ENCODE data around the gene LRCH4. TPM values are rescaled to one million over a fixed set of nuclear protein-coding genes. Genes with fewer than 3 reads are reported as not detected.

Gene LRCH4
- total RNA-seq = 20.5 and 21.2 TPM in 2 replicates

GRCh38 chr7:100585511-100586265 lies at the start of gene LRCH4:
TSS of gene LRCH4 (minus strand) at chr7:100586129. CDS start at chr7:100586100, 29 bp downstream.

GRCh38 chr7:100611983-100612729 lies 26.2 kb upstream of the LRCH4 start, which contains the start of gene MOSPD3:
TSS of gene MOSPD3 (plus strand) at chr7:100612540. CDS start at chr7:100612792, 252 bp downstream.

GRCh38 chr7:100586266-100587025 lies 517 bp upstream of the LRCH4 start, which contains the start of gene FBXO24:
TSS of gene FBXO24 (plus strand) at chr7:100586328. CDS start at chr7:100586626, 298 bp downstream.

GRCh38 chr7:100573691-100574361 lies 12.1 kb downstream of the LRCH4 start, which contains the start of gene SAP25:
TSS of gene SAP25 (minus strand) at chr7:100573900. CDS start at chr7:100573742, 158 bp downstream.

GRCh38 chr7:100538654-100539435 lies 47.1 kb downstream of the LRCH4 start, which contains the start of gene AGFG2:
TSS of gene AGFG2 (plus strand) at chr7:100539203. CDS start at chr7:100539347, 144 bp downstream.

Other genes starting within 250 kb of the LRCH4 start
- gene PILRB, start 228.0 kb downstream of the LRCH4 start, total RNA-seq = 7.8 and 8.9 TPM in 2 replicates
- 0.15 and 0.50 TPM in 2 replicates for gene PILRA, start 212.6 kb downstream of the LRCH4 start, total RNA-seq
- 1.2 and 1.3 TPM in 2 replicates for gene ZCWPW1, start 157.4 kb downstream of the LRCH4 start, total RNA-seq
- 31.6 and 38.2 TPM in 2 replicates for gene MEPCE, start 156.3 kb downstream of the LRCH4 start, total RNA-seq
- gene PPP1R35, start 149.6 kb downstream of the LRCH4 start, total RNA-seq = 20.7 and 23.1 TPM in 2 replicates
- 0.73 and 2.6 TPM in 2 replicates for gene SPACDR, start 121.9 kb downstream of the LRCH4 start, total RNA-seq
- gene TSC22D4, start 106.9 kb downstream of the LRCH4 start, total RNA-seq = 24.9 and 35.6 TPM in 2 replicates
- 1.3 and 3.5 TPM in 2 replicates for gene NYAP1, start 102.2 kb downstream of the LRCH4 start, total RNA-seq
- 6.1 and 8.4 TPM in 2 replicates for gene AGFG2, start 46.9 kb downstream of the LRCH4 start, total RNA-seq
- gene SAP25, start 12.2 kb downstream of the LRCH4 start, total RNA-seq = not detected in 2 replicates
- gene FBXO24, start 199 bp upstream of the LRCH4 start, total RNA-seq = 0.15 and 0.33 TPM in 2 replicates
- gene PCOLCE, start 16.2 kb upstream of the LRCH4 start, total RNA-seq = 179 and 311 TPM in 2 replicates
- gene MOSPD3, start 26.4 kb upstream of the LRCH4 start, total RNA-seq = 7.1 and 7.9 TPM in 2 replicates
- 0.33 TPM in 1 of 2 replicates, not detected in the other for gene TFR2, start 55.4 kb upstream of the LRCH4 start, total RNA-seq
- gene ACTL6B, start 70.3 kb upstream of the LRCH4 start, total RNA-seq = not detected in 2 replicates
- 113 and 118 TPM in 2 replicates for gene GNB2, start 87.6 kb upstream of the LRCH4 start, total RNA-seq
- gene GIGYF1, start 108.1 kb upstream of the LRCH4 start, total RNA-seq = 20.4 and 23.5 TPM in 2 replicates
- 31.4 and 40.1 TPM in 2 replicates for gene POP7, start 120.0 kb upstream of the LRCH4 start, total RNA-seq
- not detected in 2 replicates for gene EPO, start 134.3 kb upstream of the LRCH4 start, total RNA-seq
- gene ZAN, start 147.5 kb upstream of the LRCH4 start, total RNA-seq = not detected in 2 replicates
- gene EPHB4, start 241.4 kb upstream of the LRCH4 start, total RNA-seq = 37.7 and 64.2 TPM in 2 replicates